ENCODE data around the gene RPL13.

- TF ChIP-seq POLR2A (IDR thresholded peaks at IDR 0.05) = no peak
- TF ChIP-seq CTCF (IDR thresholded peaks at IDR 0.05) = no peak
- TF ChIP-seq POLR2AphosphoS5 (IDR thresholded peaks at IDR 0.05) = no peak
- TF ChIP-seq EP300 (IDR thresholded peaks at IDR 0.05) = no peak
Measured at GRCh38 chr16:89575247-89576152, 15.0 kb downstream of the RPL13 start, which contains the start of gene CPNE7.

Measured in sigmoid colon (tissue), 4 donors.